Amniotic epithelial cell (primary cell): Measurements from ENCODE around the gene CACNA2D2.
"Not testable (repeated sequence)": the region's sequence is repeated elsewhere in the genome, so short reads cannot be mapped to it uniquely, and the experiment has no call there.

Experiments used
- DNase-seq: peaks from one replicate; pipeline ENCODE4 v3.0.0-alpha.2; 2010; ENCODE audit warnings: low read depth

Gene CACNA2D2

DNA sequence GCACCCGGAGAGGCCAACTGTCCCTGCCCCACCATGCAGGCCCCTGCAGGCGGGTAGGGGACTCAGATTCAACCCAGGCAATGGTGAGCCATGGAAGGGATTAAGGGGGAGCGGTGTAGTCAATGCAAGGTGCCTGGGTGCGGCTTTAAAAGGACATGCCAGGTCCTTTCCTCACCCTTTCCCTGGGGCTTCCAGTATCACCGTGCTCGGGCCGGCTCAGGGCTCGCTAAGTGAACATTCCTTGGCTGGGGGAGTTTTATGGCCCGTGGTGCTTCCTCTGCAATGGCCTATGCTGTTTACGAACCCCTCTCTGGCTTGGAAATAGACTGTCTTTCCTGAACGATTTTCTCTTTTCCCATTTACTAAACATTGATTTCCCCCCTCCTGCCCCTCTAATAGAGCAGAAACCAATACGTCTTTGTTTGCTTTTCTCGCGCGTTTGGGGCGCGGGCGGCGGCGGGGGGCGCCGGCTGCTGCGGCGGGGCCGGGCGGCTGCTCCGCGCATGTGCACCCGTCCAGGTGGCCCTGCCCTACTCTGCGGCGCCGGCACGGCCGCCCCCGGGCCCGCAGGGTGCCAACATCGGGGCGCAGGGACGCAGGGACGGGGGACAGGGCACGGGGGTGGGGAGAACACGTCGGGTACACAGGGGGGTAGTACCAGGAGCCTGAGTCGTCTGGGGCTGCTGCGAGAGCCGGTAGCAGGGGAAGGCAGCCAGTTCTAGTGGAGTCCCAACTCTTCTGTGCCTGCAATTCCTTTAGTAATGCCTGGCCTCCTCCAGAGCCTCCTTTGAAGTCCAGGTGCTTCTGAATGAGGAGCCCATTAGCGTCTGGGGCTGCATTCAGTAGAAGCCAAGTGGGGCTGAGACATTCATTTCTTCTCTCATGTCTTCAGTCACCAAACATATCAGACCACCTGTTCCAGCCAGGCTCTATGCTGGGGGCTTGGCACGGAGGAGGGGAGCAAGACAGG is 26.9 kb upstream of the CACNA2D2 start:
- DNase-seq = no peak

DNA sequence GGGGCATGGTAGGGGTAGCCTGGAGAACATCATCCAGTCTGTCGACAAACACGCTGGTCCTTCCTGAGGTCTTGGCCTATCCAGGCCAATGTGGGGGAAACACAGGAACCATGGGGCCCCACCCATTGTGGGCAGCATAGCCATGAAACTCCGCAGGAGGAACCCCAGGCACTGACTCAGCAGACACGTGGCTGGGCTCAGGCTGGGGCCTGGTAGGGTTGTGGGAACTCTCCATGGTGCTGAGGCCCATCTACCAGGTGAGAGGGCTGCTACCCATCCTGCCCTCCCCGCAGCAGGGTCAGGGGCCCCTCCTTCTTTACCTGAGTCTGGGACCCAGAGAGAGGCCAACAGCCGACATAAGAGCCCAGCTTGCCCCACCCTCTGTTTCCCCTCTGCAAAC is 22.6 kb upstream of the CACNA2D2 start:
- DNase-seq = peak; percentile 64

DNA sequence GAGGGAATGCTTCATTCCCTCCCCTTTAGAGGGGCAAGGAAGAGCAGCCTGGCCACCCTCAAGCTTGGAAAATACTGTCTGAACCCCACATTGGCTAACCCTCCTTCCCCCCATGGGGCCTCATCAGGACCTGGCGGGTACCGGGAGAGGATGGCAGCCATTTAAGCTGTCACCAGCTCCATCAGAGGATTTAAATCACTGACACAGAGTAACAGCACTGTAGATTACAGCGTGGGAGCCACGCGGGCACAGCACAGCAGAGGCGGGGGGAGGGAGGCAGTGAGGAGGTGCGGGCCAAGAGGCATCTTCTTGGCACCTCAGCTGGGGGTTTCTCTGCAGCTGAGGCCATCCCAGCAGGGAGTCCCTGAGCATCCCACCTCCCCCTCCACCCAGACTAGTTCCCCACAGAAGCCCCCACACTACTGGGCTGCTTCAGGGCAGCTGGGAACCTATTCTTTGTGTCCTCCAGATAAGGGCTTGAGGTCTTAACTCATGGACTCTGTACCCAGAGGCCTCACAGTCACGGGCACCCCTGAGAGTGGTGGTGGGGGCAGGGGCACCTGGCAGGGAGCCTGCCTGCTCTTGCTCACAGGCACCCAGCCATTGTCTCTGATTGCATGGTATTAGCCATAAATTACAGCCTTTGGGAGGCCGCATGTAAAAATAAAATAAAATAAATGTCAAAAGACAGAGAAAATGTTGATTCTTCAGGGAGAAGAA is 21.9 kb upstream of the CACNA2D2 start:
- no peak for DNase-seq

DNA sequence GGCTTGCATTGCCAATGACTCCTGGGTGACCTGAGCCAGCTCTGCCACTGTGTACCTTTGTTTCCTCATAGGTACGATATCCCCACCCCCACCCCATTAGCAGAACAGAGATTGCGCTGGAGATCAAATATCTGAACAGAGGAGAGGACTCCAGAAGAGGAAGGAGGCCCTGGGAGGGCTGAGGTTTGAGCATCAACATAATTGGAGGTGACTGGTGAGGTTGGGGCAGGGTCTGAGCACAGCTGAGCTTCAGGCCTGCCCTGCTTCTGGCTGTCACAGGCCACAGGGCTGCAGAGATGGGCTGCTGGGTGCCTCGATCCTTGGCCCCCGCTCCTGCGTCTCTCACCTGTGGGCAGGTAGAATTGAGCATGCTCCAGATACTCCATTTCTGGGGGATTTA is 21.3 kb upstream of the CACNA2D2 start:
- DNase-seq = no peak

DNA sequence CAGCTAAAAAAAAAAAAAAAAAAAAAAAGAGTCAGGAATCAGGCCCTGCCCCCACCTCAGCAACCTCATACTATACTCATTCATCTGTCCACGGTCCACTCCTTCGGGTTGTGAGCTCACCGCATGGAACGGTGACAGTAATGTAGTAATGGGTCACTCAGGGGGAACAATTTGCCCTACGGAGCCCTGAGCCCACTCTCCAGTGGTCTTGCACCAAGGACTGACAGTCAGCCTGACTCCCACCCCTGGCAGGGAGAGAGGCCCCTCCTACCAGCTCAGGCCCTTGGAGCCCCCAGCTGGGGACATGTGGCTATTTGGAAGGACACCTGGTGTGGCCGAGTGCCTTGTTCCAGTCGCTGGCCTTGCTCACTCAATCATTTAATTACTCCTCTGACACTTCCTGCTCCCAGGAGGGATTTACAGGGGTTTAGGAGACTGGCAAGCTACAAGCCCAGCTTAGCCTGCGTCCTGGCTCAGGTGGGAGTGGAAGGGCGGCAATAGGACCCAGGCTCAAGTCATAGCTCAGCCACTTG is 19.9 kb upstream of the CACNA2D2 start:
- DNase-seq = no peak

DNA sequence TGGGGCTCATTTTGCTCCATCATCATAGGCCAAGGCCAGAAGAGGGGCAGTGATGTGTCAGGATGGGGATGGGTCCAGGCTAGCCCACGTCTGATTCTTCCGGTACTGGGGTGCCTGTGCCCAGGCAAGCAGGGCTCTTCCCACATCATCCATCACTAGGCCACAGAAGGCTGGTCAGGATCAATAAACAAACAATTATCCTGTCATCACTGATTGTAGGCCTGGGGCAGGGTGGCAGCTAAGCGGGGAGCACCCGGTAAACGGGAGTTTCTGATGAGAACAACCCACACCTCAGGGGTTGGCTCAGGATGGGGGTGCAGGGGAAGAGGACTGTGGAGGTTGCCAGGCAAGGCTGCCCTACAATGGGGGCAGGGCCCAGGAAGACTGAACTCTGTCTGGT is 18.1 kb upstream of the CACNA2D2 start:
- no peak for DNase-seq

DNA sequence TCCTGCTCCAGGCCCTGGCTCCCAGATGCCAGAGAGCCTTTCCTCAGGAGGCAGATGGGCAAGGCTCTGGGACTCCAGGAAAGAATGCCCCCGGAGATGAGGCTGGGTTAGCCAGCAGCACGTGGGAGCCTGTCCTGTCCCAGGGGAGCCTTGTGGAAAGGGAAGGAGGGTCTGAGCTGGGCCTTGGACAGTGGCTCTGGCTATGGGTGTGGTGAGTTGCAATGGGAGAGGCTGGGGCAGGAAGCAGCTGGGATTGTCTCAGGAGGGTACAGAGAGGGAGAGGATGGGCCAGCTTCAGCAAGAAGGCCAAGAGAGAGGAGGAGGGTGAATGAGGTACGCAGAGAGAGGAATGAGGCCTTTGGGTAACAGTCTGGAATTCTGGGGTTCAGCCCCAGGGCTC is 17.4 kb upstream of the CACNA2D2 start:
- DNase-seq = no peak

DNA sequence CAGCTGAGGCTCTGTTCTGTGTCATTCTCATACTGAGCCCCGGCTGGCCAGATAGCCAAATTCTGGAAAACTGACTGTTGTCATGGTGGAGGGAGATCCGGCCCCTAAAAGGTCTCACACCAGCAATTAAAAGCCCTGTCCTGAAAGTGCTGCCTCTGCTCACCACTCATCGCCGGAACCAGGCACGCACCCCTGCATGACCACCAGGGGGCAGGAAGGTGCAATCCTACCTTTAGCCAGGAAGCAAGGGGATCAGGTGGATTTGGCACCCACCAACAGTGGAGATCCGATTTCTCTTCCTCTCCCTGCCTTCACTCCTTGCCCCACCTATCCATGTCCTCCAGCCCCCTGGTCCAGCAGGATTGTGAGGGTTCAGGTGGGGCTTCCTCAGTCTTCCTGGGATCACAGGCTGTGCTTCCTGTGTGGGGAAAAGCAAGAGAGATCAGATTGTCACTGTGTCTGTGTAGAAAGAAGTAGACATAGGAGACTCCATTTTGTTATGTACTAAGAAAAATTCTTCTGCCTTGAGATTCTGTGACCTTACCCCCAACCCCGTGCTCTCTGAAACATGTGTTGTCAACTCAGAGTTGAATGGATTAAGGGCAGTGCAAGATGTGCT is 16.1 kb upstream of the CACNA2D2 start:
- DNase-seq = peak; percentile 30

DNA sequence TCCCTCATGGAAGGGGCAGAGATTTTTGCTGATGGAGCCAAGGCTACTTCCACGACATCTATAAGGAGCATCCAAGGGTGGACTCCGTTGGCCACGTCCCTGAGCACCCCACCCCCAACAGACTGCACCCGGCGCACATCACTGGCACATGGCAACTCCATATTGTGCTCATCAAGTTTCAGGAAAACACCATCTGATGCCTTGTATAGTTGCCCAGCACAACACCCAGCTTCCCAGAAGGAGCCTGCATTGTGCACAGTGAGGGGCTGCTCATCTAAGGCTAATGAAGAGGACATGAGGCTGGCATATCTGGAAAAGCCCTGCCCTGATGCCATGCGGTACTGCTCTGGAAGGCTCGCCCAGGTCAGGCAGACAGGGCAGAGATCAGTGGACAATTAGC is 15.0 kb upstream of the CACNA2D2 start:
- DNase-seq = no peak

DNA sequence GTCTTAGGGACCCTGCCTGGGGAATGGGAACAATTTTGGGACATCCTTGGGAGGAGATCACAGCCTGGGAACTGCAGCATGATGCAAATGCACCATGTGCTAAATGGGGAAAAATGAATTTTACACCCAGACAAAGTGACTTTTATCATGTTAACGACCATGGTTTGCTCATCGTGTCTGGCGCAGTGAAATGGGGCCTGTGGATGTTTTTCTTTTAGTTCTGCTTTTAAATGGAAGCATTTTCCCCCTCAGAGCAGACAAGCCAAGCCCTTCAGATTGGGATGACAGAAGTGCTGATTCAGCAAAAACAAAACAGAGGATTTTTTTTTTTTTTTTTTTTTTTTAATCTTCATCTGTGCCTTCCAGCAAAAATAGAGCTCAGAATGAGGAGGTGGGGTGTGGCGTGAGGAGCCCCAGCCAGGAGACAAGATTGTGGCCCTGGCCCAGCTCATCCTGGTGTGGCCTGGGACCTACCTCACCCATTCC is 14.3 kb upstream of the CACNA2D2 start:
- DNase-seq = no peak

DNA sequence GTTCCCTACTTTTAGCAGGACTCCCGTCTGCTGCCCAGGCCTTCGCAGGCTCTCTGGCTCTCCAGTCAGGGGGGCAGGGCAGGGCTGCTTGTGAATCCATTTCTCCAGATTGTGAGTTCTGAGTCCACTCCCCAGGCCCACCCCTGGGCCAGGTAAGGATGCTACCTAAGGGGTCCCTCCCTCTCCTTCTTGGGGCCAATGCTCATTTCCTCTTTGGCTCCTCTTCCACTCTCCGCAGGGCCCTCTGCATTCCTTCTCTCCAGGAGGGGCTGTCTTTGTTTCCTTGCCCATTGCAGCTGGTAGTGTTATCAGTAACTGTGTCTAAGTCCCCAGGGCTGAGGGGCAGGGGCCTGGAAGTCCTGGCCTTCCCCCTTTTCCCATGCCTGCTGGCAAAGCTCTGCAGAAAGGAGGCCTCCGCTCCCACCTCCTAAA is 13.0 kb upstream of the CACNA2D2 start:
- DNase-seq = no peak

DNA sequence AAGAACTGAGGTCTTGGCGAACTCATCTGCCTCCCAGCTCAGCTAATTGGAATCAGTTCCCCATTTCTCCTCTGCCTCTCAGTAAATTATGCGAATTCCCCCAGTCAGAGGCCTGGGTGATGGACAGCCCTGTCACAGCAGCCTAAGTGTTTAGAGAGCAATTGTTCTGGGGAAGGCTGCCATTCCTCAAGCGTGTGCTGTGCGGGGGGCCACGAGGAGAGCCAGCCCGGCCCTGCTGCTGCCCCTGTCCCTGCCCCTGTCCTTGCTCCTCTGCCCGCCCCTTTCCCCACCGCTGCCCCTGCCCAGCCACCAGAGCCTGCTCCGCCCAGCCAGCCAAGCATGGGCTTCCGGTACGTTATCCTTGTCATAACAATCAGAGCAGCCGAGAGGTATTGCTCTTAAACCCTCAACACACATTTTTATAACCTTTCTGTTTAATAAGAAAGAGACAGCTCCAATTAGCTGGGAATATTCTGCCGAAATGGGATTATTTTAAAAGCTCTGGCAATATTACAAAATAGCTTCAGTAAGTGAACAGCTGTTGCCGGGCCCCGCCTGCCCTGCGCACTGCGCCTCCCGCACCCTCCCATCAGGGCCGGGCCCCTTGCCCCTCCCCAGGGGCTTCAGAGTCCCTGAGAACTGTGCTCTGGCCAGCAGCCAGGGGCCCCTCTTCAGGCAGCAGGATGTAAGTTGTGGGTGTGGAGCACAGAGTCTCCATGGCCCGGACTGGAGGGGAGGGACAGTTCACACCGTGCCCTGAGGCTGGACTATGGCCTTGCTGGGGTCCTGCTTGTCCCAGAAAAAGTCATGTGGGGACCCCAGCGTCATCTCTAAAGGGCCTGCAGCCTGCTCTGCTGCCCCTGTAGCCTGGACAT is 12.4 kb upstream of the CACNA2D2 start:
- DNase-seq = no peak

DNA sequence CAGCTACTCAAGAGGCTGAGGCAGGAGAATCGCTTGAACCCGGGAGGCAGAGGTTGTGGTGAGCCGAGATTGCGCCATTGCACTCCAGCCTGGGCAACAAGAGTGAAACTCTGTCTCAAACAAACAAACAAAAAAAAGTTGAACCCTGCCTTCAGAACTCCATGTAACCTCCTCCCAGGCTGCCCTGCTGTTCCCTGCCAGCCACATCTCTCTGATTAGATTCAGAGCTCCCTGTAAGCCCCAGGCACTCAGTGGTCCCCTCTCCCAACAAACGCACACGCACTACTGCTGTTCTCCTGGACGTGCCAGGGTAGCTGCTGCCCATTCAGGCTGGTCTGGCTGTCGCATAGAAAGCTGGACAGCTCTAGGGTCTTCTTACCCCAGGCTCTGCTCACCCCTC is 9.5 kb upstream of the CACNA2D2 start:
- DNase-seq = not testable (repeated sequence)

DNA sequence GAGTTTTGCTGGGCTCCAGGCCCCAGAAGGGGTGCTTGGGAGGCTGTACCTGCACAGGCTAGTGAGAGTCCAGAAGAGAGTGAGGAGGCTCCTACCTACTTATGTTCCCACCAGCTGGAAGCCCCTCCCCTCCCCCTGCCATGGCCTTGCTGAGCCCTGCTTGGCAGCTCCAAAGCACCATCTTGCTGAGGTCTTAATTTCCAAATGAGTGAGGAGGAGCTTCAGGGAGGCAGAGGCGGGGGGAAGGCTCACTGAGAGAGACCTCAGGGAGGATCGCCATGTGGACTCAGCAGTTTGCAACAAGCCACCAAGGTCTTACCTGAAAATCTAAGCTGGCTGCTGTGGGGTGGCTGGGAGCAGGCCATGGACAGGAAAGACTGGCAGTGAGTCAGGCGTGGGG is 8.7 kb upstream of the CACNA2D2 start:
- DNase-seq = no peak

DNA sequence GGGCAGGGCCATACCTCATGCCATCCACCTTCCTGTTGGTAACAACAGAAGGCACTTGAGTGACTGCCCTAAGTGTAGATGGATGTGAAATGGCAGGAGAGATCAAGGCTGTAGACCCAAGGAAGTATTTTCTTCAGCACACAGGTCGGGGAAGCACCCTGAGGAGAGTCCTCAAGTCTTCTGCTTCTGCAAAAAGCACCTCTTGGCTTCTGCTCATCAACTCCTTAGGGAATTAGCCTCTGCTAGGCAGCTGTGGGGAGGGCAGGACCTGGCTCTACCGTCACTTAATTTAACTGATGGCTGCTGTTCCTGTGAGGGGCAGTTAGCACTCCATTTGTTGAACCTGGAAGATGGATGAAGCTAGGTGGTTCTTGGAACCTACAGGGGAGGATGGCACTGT is 6.9 kb upstream of the CACNA2D2 start:
- no peak for DNase-seq

DNA sequence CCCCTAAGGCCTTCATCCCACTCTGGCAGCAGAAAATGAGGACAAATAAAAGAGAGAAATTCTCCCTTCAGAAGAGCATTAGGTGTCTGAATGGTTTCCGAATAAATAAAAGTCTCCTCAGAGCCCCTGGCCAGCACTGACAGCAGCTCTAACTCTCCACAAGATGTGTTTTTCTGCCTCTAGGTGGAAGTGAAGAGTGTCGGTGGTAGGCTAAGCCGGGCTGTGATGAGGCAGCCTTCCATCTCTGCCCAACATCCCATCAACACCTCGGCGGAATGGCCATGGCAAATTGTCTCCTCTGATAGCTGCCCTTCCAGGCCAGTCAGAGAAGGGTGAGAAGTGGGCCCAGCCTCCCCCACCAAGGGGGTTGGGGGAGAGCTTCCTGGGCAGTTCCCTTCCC is 6.3 kb upstream of the CACNA2D2 start:
- DNase-seq = no peak

DNA sequence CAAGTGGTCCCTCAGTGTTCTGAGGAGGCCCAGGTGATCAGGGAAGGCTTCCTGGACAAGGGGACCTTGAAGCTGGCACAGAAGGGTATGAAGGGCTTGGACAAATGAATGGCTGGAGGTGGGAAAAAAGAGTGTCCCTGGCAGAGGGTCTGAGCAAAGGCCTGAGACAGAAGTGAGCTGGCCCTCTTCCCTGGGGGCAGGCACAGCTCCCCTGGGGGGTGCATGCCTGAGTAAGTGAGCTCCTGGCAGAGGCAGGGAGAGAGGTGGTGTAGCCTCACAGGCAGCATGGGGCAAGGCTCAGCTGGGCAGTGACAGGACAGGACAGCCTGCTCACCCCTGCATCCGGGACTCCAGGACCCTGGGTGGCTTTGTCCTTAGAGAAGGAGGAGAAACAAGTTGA is 5.4 kb upstream of the CACNA2D2 start:
- DNase-seq = no peak

DNA sequence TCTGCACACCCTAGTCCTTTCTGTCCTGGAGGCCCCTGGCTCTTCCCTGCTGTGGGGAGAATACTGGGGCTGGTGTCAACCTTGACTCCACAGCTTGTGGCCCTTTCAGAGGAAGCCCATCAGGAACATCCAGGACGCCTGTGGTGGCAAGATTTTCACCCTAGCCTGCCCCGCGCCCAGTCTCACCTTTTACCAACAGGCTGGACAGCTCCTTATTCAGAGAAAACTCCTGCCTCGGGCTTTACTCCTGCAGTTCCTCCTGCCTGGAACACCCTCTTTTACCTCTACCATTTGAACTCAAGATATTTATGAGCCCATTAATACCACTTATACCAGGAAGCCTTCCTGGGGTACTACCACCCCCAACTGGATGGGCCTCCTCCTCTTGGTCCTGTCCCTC is 2.7 kb upstream of the CACNA2D2 start:
- DNase-seq = no peak

DNA sequence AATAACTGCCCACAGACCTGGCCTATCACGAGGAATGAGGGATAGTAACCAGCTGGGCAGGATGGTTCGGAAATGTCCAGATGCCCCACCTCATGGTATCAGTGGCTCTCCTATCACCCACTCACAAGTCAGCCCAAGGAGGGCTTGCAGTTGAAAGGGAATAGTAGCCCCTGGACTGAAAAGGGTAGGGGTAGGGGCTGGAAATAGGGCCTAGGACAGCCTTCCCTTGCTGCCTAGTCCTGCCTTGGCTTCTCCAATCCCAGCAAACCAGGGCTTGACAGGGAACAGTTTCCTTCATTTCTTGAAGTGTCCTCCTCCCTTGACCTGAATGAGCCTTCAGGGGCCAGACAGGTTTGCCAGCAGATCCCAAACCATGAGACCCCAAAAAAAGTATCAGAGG is 1.2 kb upstream of the CACNA2D2 start:
- DNase-seq = no peak

DNA sequence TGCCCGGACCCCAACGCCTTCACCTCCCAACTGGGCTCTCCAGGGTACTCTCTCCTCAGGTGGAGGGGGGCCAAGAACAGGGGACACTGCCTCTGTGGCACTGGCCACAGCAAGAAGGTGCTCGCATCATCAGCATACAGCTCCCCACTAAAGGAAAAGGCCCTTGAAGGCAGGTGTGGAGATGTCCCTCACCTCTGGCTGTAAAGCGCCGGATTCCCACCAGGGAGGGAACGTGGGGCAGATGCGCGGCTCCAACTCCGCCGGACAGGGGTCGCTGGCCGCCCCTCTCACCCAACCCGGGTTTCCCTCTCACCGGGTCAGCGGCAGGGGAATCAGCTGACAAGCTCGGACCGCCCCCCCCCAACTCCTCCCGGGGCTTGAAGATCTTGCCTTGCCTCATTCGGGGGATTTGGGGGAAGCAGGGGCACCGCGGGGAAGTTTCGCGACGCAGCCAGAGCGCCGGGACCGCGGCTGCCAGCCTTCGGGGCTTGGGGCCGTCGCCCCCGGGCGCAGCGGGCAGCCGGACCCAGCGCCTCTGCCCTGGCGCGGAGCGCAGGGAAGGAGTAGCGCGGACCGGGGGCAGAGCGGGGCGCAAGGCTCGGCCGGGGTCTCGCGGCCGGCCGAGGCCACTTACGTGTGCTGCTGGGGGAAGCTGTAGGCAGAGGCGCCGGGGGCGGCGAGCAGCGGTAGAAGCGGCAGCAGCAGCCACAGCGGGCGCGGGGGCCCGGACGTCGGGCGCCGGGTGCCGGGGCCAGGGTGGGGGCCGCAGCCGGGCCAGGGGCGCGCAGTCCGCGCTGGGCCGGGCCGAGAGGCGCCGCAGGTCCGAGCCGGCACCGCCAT is 630 bp downstream of the CACNA2D2 start:
- DNase-seq = no peak

DNA sequence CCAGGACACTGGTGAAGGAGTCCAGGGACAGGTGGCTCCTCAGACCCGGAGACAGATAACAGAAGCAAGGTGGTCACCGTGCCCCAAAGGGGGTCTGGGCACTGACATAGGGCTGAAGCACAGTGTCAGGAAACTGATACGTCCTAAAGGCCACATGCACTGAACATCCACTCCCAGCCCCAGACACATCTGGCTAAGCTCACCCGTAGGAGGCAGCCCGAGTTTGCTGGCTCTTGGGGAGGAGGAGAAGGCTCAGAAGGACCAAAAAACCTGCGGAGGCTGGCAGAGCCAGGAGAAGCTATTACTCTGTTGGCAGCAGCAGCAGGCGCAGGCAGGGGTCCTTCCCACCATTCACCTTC is 1.2 kb downstream of the CACNA2D2 start:
- DNase-seq = no peak
